Breast epithelium (tissue), 4 donors: ENCODE measurements around the gene FUT9. TPM values are rescaled to one million over a fixed set of nuclear protein-coding genes. Genes with fewer than 3 reads are reported as not detected.

Source experiments
- DNase-seq, 2 donors: peaks; one replicate each; pipeline ENCODE4 v3.0.0-alpha.2; 2019; ENCODE audit warnings: low spot score in 2 of 2
- H3K27ac ChIP-seq, 2 donors: fragments of 200-600 bp; sonication (generic) in 1 of 2; one replicate each; pipeline ENCODE4 v1.5.1; 2016 to 2019; ENCODE audit warnings: mild to moderate bottlenecking in 1 of 2
- H3K27me3 ChIP-seq, 2 donors: fragments of 200-600 bp; sonication (generic) in 1 of 2; one replicate each; pipeline versions ENCODE4 v1.5.1 to v1.6.0; 2017 to 2019; ENCODE audit warnings: control low read depth in 1 of 2, mild to moderate bottlenecking in 1 of 2
- H3K36me3 ChIP-seq: fragments of 200-600 bp; one replicate; pipeline ENCODE4 v1.5.1; 2019
- H3K4me1 ChIP-seq, 2 donors: fragments of 200-600 bp; sonication (generic); one replicate each; pipeline ENCODE4 v1.5.1; 2016 to 2019; ENCODE audit warnings: control low read depth in 1 of 2
- H3K4me3 ChIP-seq, 3 donors: fragments of 200-600 bp; sonication (generic); 1 replicate in 2 of 3; 2 replicates in 1 of 3; pipeline ENCODE4 v1.5.1; 2016 to 2019; ENCODE audit warnings: mild to moderate bottlenecking in 3 of 3, moderate library complexity in 2 of 3
- H3K9me3 ChIP-seq, 2 donors: fragments of 200-600 bp; sonication (generic) in 1 of 2; one replicate each; pipeline ENCODE4 v1.5.1; 2016 to 2019; ENCODE audit warnings: control low read depth in 1 of 2
- CTCF ChIP-seq, 3 donors: fragments of 450-650 bp; IDR thresholded peaks; one replicate each; pipeline ENCODE4 v1.5.1; 2016 to 2017; ENCODE audit warnings: antibody characterized with exemption in 3 of 3, mild to moderate bottlenecking in 3 of 3, moderate library complexity in 3 of 3
- POLR2A ChIP-seq: fragments of 450-650 bp; IDR thresholded peaks from one replicate; pipeline ENCODE4 v1.6.1; 2016; ENCODE audit warnings: antibody characterized with exemption, mild to moderate bottlenecking, moderate library complexity
- POLR2AphosphoS5 ChIP-seq, 3 donors: sonication (generic); formaldehyde crosslinking; IDR thresholded peaks; one replicate each; pipeline ENCODE4 v1.6.1; 2017; ENCODE audit warnings: antibody characterized with exemption in 3 of 3
- intact Hi-C: fragments of 100-400 bp; cut with DNase I; formaldehyde crosslinking; loops from one replicate; pipeline ENCODE4 v1.15.1; 2023; ENCODE audit warnings: low total_unique reads
- total RNA-seq, 3 donors: library from RNA; depleted of rRNA; stranded (reverse); fragments of >200 nt; gene quantifications; one replicate each; pipeline ENCODE4 v1.1.0, GENCODE V29; 2016

The FUT9 gene
- total RNA-seq, 3 donors from 2014 or later = 1.3 to 2.8 TPM; not detected in 1

- DNase-seq = no peak
- H3K27me3 ChIP-seq = no peaks in the 10 kb centered on the region
- intact Hi-C loops = no loop called here
- no peaks in the 10 kb centered on the region for H3K9me3 ChIP-seq
- H3K4me1 ChIP-seq = no peaks in the 10 kb centered on the region
- TF ChIP-seq POLR2AphosphoS5 (IDR thresholded peaks at IDR 0.05) (no peak), CTCF (IDR thresholded peaks at IDR 0.05) (no peak), POLR2A (no peak)
- no peak overlapping the region for H3K4me3 ChIP-seq
- H3K27ac ChIP-seq = no peak overlapping the region
- H3K36me3 ChIP-seq = no peaks in the 10 kb centered on the region
These were observed 85.8 kb downstream of the FUT9 start for GRCh38 chr6:96101564-96101963.

DNA sequence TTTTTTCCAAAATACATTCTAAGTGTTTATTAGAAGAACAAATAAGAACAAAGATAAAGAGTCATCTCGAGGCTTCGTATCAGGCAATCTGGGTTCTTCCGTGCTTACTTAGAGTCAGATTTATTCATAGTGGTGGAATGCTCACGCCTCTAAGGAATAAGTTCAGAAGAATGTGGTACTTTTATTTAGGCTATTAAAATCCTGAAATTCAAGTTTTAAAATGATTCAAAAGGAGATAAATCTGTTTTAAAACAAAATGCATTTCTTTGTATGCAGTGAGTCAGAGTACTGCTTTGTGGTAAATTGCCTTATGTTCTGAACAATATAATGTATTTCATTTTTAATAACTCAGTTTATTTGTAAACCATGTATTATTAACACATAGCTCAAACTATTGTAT is 89.1 kb downstream of the FUT9 start:
- H3K4me3 ChIP-seq = no peak overlapping the region
- no peak overlapping the region for H3K27ac ChIP-seq
- intact Hi-C loops = no loop called here
- no peaks in the 10 kb centered on the region for H3K27me3 ChIP-seq
- no peak for DNase-seq
- H3K9me3 ChIP-seq = no peaks in the 10 kb centered on the region
- H3K36me3 ChIP-seq = no peaks in the 10 kb centered on the region
- TF ChIP-seq POLR2AphosphoS5 (IDR thresholded peaks at IDR 0.05) = no peak
- TF ChIP-seq CTCF (IDR thresholded peaks at IDR 0.05) = no peak
- no peak for TF ChIP-seq POLR2A
- no peaks in the 10 kb centered on the region for H3K4me1 ChIP-seq

DNA sequence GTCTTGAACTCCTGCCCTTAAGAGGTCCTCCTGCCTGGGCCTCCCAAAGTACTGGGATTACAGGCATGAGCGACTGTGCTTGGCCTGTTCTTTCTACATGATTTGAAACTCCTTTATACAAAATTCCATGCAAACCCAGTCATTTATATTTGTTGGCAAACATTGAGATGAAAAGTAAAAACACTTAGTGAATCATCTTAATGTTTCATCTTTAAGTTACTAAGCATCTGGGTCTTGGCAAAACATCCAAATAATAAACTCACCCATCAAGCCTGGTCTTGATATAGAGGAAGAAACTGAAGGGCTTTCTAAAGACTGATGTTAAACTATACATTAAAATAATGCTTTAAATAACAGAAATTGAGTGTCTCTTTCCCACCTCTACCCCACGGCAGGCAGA is 95.1 kb downstream of the FUT9 start:
- no peak overlapping the region for H3K27ac ChIP-seq
- no peaks in the 10 kb centered on the region for H3K9me3 ChIP-seq
- intact Hi-C loops = no loop called here
- TF ChIP-seq POLR2A (no peak), POLR2AphosphoS5 (IDR thresholded peaks at IDR 0.05) (no peak), CTCF (IDR thresholded peaks at IDR 0.05) (no peak)
- no peak overlapping the region for H3K4me3 ChIP-seq
- H3K4me1 ChIP-seq = no peaks in the 10 kb centered on the region
- H3K27me3 ChIP-seq = no peaks in the 10 kb centered on the region
- no peaks in the 10 kb centered on the region for H3K36me3 ChIP-seq
- no peak for DNase-seq

DNA sequence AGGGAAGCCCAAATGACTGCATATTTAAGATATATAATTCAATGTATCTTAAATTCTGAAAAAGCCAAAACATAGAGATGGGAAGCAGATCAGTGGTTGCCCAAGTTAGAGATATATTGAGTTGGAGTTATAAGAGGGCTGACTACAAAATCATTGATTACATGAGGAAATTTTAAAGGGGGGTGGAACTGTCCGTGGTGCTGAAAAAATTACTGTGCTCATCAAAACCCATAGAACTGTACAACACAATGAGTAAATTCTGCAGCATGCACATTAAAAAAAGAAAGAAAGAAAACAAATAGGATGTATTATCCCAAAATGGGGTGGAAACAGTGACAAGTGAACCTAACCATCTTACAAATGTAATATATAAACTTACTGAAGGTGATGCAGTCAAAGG is 100.9 kb downstream of the FUT9 start:
- intact Hi-C loops = no loop called here
- no peaks in the 10 kb centered on the region for H3K9me3 ChIP-seq
- H3K4me1 ChIP-seq = no peaks in the 10 kb centered on the region
- no peaks in the 10 kb centered on the region for H3K36me3 ChIP-seq
- H3K27me3 ChIP-seq = no peaks in the 10 kb centered on the region
- no peak for TF ChIP-seq POLR2A
- TF ChIP-seq CTCF (IDR thresholded peaks at IDR 0.05) = no peak
- TF ChIP-seq POLR2AphosphoS5 (IDR thresholded peaks at IDR 0.05) = no peak
- H3K27ac ChIP-seq = no peak overlapping the region
- DNase-seq = no peak
- H3K4me3 ChIP-seq = no peak overlapping the region

DNA sequence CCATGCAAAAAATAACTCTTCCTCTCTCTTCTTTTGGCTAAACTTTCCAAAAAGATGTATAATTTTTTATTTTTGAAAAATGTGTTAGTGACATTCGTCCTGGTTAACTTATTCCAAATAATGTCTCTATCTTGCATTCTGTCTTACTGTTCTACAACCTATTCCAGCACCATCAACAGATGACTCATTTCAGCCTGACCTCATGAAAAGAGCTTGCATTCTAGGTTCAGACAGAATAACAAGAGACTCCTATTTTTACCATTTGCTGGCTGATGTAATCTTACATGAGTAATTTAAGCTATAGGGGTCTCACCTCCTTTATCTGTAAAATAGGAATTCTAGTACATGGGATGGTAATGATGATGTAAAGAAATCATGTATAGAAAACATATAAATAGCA is 109.0 kb downstream of the FUT9 start:
- H3K27me3 ChIP-seq = no peaks in the 10 kb centered on the region
- no peak overlapping the region for H3K4me3 ChIP-seq
- H3K36me3 ChIP-seq = no peaks in the 10 kb centered on the region
- H3K27ac ChIP-seq = no peak overlapping the region
- H3K9me3 ChIP-seq = no peaks in the 10 kb centered on the region
- intact Hi-C loops = loop anchor here (5.0 kb wide), 1 partner anchor 162 kb away; no protein-coding TSS in a partner anchor
- DNase-seq = no peak
- TF ChIP-seq POLR2A = no peak
- TF ChIP-seq CTCF (IDR thresholded peaks at IDR 0.05) = no peak
- TF ChIP-seq POLR2AphosphoS5 (IDR thresholded peaks at IDR 0.05) = no peak
- H3K4me1 ChIP-seq = no peaks in the 10 kb centered on the region
